ENCODE results near the gene KDM6B.

KDM6B gene

DNA sequence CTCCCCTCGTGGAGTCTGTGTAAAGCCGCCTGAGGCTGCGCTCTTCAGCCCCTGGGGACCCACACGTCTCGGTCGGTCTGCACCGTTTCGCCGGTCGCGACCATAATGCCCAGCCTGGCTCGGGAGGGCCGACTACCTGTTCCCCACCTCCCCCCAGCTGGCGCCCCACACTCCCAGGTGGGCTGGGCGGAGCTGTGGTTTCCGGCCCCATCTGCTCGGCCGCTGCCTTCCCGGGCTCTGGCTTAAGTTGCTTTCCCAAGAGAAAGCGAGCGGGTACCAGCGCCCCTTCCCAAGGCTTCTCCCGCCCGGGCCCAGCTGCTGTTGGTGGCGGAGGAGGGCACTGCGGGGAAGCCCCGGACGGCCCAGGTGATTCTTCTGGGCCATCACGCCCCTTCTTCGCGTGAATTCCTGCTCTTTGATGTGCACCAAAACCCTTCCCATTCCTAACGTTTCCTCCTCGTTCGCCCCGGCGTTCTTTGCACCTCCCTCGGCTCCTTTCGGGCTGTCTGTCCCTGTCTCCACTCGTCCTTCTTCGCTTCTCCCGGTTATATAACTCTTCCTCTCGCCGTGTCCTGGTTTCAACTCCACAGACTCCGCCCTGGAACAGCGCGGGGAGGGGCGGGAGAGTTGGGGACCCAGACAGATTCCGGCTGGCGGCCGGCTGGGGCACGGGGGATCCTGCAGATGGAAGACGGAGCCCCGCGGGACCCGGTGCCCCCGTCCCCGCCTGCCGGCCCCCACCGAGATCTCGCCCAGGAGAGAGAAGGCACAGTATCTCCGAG, 2.0 kb downstream of the KDM6B start:
- H3K4me1 ChIP-seq (ENCODE audit: control insufficient read depth, insufficient read depth, low read length, poor library complexity, severe bottlenecking) = peaks cover 36% of the 10 kb centered on the region
- peaks cover 12% of the 10 kb centered on the region for H3K36me3 ChIP-seq (ENCODE audit: control insufficient read depth, insufficient read depth, low read length)
- peak overlapping the region; percentile 99 for H3K27ac ChIP-seq (ENCODE audit: low read depth, low read length, severe bottlenecking)
- WGBS, 2 experiments (ENCODE audit: insufficient coverage in 2 of 2) = 0 to 1% methylated on average over 50 to 56 of the region's 61 CpGs
- peak overlapping the region; percentile 64 for H3K4me3 ChIP-seq (ENCODE audit: extremely low read depth, insufficient read depth, low read length, poor library complexity, severe bottlenecking)
- H3K9me3 ChIP-seq (ENCODE audit: control insufficient read depth, low read length) = no peaks in the 10 kb centered on the region

DNA sequence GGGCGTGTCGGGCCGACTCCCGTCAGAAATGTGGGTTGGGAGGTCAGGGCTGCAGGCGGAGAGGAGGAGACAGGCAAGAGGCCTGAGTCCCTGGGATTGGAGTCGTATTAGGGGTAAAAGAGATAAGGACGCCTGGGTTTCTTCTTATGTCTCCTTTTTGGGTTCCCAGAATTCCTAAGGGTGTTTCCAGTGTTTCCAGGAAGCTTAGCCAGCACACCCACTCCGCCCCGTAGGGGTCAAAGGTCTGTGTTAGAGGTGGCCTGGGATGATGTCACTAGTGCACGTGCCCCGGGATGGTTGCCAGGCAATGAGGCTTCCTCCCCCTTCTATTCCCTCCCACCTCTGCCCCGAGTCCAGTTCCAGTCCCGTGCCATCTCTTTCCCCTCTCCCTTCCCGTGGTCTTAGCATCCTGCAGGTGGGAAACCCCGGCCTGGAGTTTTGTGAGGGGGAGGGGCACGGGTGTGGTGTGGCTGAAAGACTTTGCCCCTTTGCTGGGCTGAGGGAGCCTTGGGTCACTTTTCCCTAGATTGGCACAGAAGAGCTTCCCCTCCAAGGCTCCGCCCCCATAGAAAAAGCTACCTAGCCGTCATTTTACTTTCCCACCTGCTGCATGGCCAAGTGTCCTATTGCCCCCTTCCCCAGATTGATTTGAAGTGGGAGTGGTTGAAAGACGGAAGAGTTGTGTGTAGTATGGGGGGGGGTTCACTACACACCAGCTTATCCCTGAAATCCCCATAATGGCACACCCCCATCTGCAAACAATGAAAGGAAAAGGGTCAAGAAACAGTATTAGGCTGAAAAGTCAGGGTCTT, 2.8 kb downstream of the KDM6B start:
- peaks cover 39% of the 10 kb centered on the region for H3K4me1 ChIP-seq (ENCODE audit: control insufficient read depth, insufficient read depth, low read length, poor library complexity, severe bottlenecking)
- 0 to 3% methylated on average over 5 of the region's 19 CpGs for WGBS, 2 experiments (ENCODE audit: insufficient coverage in 2 of 2)
- H3K27ac ChIP-seq (ENCODE audit: low read depth, low read length, severe bottlenecking) = peak overlapping the region; percentile 99
- H3K4me3 ChIP-seq (ENCODE audit: extremely low read depth, insufficient read depth, low read length, poor library complexity, severe bottlenecking) = peak overlapping the region; percentile 64
- peaks cover 12% of the 10 kb centered on the region for H3K36me3 ChIP-seq (ENCODE audit: control insufficient read depth, insufficient read depth, low read length)
- no peaks in the 10 kb centered on the region for H3K9me3 ChIP-seq (ENCODE audit: control insufficient read depth, low read length)

DNA sequence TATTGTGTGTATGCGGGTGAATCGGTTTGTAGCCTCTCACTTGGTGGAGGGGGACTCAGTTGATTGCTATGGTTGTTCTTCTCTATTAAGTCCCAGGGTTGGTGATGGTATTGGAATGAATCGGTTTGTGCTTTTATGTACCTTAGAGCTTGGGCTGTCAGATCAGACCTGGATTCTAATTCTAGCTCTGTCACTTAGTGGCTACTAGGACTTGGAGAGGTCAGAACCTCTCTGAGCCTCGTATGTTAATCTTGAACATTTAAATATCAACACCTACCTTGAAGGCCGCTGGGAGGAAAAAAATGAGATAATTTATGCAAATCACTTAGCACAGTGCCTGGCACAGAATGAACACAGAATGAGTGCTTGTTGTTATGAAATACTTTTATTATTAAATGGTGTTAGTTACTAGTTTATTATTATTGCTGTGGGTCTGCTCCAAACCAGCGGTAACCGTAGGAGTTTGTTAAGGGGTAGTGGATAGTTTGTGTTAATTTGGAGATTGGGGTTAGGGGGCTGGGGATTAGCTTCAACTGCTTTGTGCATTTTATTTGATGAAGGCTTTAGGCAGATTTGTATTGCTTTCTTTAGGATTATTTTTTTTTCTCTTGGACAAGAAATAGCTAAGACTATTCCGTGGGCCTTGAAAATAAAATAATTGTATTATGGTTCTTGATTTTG, 3.5 kb downstream of the KDM6B start:
- Histone ChIP-seq H3K4me3 (ENCODE audit: extremely low read depth, insufficient read depth, low read length, poor library complexity, severe bottlenecking) (peak overlapping the region; percentile 64), H3K36me3 (ENCODE audit: control insufficient read depth, insufficient read depth, low read length) (peaks cover 12% of the 10 kb centered on the region), H3K9me3 (ENCODE audit: control insufficient read depth, low read length) (no peaks in the 10 kb centered on the region), H3K27ac (ENCODE audit: low read depth, low read length, severe bottlenecking) (peak overlapping the region; percentile 99), H3K4me1 (ENCODE audit: control insufficient read depth, insufficient read depth, low read length, poor library complexity, severe bottlenecking) (peaks cover 39% of the 10 kb centered on the region)
- WGBS, 2 experiments (ENCODE audit: insufficient coverage in 2 of 2) = 5 to 9% methylated on average over 4 of the region's 8 CpGs

DNA sequence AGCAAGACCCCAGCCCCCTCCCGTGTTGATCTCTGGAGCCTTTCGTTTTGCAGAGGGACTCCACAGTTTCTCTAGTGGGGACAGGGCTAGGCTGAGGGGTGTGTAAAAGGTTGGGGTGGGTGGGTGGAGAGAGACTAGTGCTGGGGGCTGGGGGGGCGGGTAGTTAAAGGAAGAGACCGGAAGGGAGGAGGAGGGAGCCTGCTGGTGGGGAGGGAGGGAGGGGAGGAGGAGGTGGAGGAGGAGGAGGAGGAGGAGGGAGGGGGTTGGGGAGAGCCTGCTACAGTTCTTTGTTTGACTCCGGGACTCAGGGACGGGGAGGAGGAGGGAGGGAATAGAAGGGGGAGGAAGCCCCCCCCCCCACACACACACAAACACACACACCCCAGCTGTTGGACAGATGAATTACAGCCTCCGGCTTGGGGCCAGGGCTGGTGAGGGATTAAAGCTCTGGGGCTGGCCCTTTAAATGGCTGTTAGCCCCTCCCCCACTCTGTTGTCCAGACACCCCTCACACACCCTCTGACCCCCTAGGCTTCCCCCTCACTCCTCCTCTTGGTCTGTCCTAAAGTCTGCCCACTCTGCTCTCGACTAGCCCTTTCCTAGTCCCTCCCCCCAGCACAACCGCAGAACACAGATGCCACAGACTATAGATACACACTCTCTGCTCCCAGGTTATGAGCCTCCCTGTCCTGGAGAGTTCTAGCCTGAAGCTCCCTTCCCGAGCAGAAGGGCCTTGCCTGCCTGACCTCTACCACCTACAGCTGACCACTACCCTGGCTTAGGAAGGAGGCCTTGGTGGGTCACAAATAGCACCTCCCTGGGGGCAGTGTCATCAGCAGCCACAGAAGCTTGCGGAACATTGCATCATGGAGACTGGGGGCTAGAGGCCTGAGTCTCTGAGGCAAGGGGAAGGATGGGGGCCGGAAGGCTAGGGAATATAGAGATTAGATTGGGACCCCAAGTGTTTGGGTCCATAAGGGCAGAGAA, 4.4 kb downstream of the KDM6B start:
- H3K4me1 ChIP-seq (ENCODE audit: control insufficient read depth, insufficient read depth, low read length, poor library complexity, severe bottlenecking) = peaks cover 36% of the 10 kb centered on the region

DNA sequence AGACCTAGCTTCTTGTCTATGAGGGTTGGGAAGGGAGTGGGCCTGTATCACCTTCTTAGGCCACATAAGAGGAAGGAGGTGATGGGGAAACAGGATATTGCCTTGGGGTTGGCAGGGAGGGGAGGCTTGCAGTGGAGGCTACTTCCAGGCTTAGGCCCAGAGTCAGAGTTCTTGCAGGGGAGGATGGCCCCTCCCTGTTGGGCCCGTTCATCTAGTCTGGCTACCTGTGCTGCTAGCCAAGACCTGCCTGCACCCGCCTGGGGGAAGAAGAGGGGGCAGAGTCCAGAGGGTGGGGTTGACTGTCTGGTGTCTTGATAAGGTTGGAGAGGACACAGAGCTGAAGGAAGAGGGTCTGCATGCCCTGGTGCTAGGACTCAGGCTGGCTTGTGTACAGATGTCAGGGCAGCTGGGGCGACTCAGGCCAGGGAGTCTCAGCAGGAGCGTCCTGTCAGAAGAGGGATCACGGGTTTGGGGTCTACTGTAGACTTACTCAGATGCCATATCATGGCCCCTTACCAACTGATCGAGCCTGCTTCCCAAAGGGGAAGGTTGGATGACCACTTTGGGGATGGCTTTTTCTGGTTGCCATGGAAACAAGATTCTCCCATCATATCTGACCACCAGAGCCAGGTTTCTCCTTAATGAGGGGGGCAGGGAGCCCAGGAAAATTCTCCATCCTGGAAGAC, 5.3 kb downstream of the KDM6B start:
- Histone ChIP-seq H3K4me1 (ENCODE audit: control insufficient read depth, insufficient read depth, low read length, poor library complexity, severe bottlenecking) (peaks cover 31% of the 10 kb centered on the region), H3K36me3 (ENCODE audit: control insufficient read depth, insufficient read depth, low read length) (peaks cover 12% of the 10 kb centered on the region), H3K27ac (ENCODE audit: low read depth, low read length, severe bottlenecking) (peak overlapping the region; percentile 92), H3K9me3 (ENCODE audit: control insufficient read depth, low read length) (no peaks in the 10 kb centered on the region), H3K4me3 (ENCODE audit: extremely low read depth, insufficient read depth, low read length, poor library complexity, severe bottlenecking) (peak overlapping the region; percentile 33)
- WGBS, 2 experiments (ENCODE audit: insufficient coverage in 2 of 2) = 80 to 92% methylated on average over 2 to 5 of the region's 6 CpGs

More for the DNA sequence above, 4.4 kb downstream of the KDM6B start:
- 36 to 40% methylated on average over 4 of the region's 12 CpGs for WGBS, 2 experiments (ENCODE audit: insufficient coverage in 2 of 2)
- H3K36me3 ChIP-seq (ENCODE audit: control insufficient read depth, insufficient read depth, low read length) = peaks cover 12% of the 10 kb centered on the region
- H3K27ac ChIP-seq (ENCODE audit: low read depth, low read length, severe bottlenecking) = peak overlapping the region; percentile 99
- no peaks in the 10 kb centered on the region for H3K9me3 ChIP-seq (ENCODE audit: control insufficient read depth, low read length)
- peak overlapping the region; percentile 64 for H3K4me3 ChIP-seq (ENCODE audit: extremely low read depth, insufficient read depth, low read length, poor library complexity, severe bottlenecking)

DNA sequence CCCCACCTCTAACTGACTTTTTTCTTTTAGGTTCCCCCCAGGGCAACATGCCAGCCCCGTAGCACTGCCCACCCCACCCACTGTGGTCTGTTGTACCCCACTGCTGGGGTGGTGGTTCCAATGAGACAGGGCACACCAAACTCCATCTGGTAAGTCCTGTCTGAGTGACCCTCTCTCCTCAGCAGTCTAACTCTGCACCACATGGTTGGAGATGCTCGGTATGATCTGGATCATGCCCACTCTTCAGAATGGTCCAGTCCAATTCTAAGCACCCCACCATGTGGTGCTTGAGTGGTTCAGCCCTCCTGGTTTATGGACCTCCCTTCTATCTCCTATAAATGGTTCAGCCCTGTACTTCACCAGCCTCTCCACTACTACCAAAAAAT, 5.9 kb downstream of the KDM6B start:
- WGBS, 2 experiments (ENCODE audit: insufficient coverage in 2 of 2) = 75 to 80% methylated on average over 1 of the region's 2 CpGs
- no peak overlapping the region for H3K4me3 ChIP-seq (ENCODE audit: extremely low read depth, insufficient read depth, low read length, poor library complexity, severe bottlenecking)
- peak overlapping the region; percentile 98 for H3K27ac ChIP-seq (ENCODE audit: low read depth, low read length, severe bottlenecking)

DNA sequence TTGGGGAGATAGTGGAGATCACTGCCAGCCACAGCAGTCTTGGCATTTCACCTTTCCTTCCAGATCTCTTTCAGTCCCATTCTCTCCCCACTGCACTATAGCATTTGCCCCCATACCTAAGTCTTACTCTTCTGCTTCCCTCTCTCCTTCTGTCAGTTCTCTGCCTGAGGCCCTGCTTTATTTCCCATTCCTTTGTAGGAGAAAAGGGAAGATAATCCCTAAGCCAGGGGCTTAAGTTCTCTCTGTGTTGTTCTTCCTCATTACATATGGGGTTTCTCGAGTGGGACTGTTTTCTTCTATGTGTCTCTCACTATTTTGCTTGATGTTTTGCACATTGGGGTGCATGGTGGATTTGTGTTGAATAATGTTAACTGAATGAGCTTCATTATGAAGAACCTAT, 6.4 kb downstream of the KDM6B start:
- Histone ChIP-seq H3K36me3 (ENCODE audit: control insufficient read depth, insufficient read depth, low read length) (peaks cover 19% of the 10 kb centered on the region), H3K9me3 (ENCODE audit: control insufficient read depth, low read length) (no peaks in the 10 kb centered on the region), H3K27ac (ENCODE audit: low read depth, low read length, severe bottlenecking) (peak overlapping the region; percentile 98), H3K4me3 (ENCODE audit: extremely low read depth, insufficient read depth, low read length, poor library complexity, severe bottlenecking) (no peak overlapping the region), H3K4me1 (ENCODE audit: control insufficient read depth, insufficient read depth, low read length, poor library complexity, severe bottlenecking) (peaks cover 30% of the 10 kb centered on the region)
- no CpG with 5 or more reads among the region's 1 CpG for WGBS, 2 experiments (ENCODE audit: insufficient coverage in 2 of 2)

More for the DNA sequence above, 5.9 kb downstream of the KDM6B start:
- peaks cover 13% of the 10 kb centered on the region for H3K36me3 ChIP-seq (ENCODE audit: control insufficient read depth, insufficient read depth, low read length)
- no peaks in the 10 kb centered on the region for H3K9me3 ChIP-seq (ENCODE audit: control insufficient read depth, low read length)
- H3K4me1 ChIP-seq (ENCODE audit: control insufficient read depth, insufficient read depth, low read length, poor library complexity, severe bottlenecking) = peaks cover 30% of the 10 kb centered on the region

DNA sequence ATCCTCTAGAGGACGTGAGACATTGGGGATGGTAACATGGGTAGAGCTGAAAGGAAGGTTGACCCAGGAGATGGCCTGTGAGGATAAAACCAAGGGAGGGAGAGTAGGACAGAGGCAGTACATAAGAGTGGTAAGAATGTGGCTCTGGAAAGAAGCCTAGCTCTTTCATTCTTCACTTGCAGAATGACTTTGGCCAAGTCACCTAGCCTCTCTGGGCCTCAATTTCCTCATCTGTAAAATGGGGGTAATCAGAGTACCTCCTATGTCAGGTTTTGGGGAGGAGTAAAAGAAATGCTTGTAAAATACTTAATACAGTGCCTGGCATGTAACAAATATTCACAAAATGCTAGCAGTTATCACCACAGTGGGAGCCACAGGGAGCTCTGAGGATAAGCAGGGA, 6.9 kb downstream of the KDM6B start:
- H3K4me3 ChIP-seq (ENCODE audit: extremely low read depth, insufficient read depth, low read length, poor library complexity, severe bottlenecking) = peak overlapping the region; percentile 75
- peaks cover 30% of the 10 kb centered on the region for H3K4me1 ChIP-seq (ENCODE audit: control insufficient read depth, insufficient read depth, low read length, poor library complexity, severe bottlenecking)
- H3K9me3 ChIP-seq (ENCODE audit: control insufficient read depth, low read length) = no peaks in the 10 kb centered on the region
- peak overlapping the region; percentile 98 for H3K27ac ChIP-seq (ENCODE audit: low read depth, low read length, severe bottlenecking)
- H3K36me3 ChIP-seq (ENCODE audit: control insufficient read depth, insufficient read depth, low read length) = peaks cover 23% of the 10 kb centered on the region
- whole genome bisulfite sequencing, 2 experiments (ENCODE audit: insufficient coverage in 2 of 2) = 60% methylated on average over 1 of the region's 1 CpG; no CpG with 5 or more reads in 1 of the 2 experiments

DNA sequence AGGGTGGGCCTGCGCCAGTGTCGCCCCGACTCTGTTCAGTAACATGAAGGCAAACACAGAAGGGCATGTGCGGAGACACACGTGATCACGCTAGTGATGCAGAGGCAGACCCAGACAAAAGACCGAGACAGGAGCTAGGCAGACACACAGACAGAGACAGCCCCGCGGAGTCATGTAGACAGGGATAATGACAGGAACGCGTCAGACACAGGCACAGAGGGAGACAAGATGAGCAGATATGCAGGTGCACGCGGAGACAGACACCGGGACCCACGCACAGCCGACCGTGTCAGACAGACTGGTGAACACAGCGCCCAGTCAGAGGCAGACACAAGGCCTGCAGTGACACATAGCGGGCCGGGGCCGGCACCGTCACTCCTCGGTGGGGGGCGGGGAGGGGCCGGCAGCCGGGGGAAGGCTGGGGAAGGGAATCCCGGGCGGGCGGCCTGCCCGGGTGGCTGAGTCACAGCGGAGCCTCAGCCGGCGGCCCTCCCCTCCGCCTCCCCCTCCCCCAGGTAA, 7.4 kb downstream of the KDM6B start:
- peak overlapping the region; percentile 98 for H3K27ac ChIP-seq (ENCODE audit: low read depth, low read length, severe bottlenecking)
- peak overlapping the region; percentile 75 for H3K4me3 ChIP-seq (ENCODE audit: extremely low read depth, insufficient read depth, low read length, poor library complexity, severe bottlenecking)
- H3K36me3 ChIP-seq (ENCODE audit: control insufficient read depth, insufficient read depth, low read length) = peaks cover 29% of the 10 kb centered on the region
- WGBS, 2 experiments (ENCODE audit: insufficient coverage in 2 of 2) = 4 to 6% methylated on average over 17 to 26 of the region's 34 CpGs
- H3K9me3 ChIP-seq (ENCODE audit: control insufficient read depth, low read length) = no peaks in the 10 kb centered on the region
- peaks cover 30% of the 10 kb centered on the region for H3K4me1 ChIP-seq (ENCODE audit: control insufficient read depth, insufficient read depth, low read length, poor library complexity, severe bottlenecking)
